AG10803 (cell line): ENCODE measurements around the gene SUGP1.

Experiments used
- DNase-seq: peaks from one replicate; pipeline ENCODE4 v3.0.0; 2010; ENCODE audit warnings: low read depth
- H3K4me3 ChIP-seq: 2 replicates; pipeline ENCODE4 v1.5.1; 2011; ENCODE audit warnings: mild to moderate bottlenecking, low read length, control low read depth
- TF ChIP-seq, protein P1 (sequence below): conservative IDR thresholded peaks from 2 replicates; pipeline ENCODE4 v1.5.1; 2011; ENCODE audit warnings: mild to moderate bottlenecking, low read length, control low read depth, inconsistent platforms

SUGP1 gene

GRCh38 chr19:19263886-19264487 lies 56.3 kb downstream of the SUGP1 start:
- no peak for DNase-seq
- no peak overlapping the region for H3K4me3 ChIP-seq
- TF ChIP-seq, protein P1, sequence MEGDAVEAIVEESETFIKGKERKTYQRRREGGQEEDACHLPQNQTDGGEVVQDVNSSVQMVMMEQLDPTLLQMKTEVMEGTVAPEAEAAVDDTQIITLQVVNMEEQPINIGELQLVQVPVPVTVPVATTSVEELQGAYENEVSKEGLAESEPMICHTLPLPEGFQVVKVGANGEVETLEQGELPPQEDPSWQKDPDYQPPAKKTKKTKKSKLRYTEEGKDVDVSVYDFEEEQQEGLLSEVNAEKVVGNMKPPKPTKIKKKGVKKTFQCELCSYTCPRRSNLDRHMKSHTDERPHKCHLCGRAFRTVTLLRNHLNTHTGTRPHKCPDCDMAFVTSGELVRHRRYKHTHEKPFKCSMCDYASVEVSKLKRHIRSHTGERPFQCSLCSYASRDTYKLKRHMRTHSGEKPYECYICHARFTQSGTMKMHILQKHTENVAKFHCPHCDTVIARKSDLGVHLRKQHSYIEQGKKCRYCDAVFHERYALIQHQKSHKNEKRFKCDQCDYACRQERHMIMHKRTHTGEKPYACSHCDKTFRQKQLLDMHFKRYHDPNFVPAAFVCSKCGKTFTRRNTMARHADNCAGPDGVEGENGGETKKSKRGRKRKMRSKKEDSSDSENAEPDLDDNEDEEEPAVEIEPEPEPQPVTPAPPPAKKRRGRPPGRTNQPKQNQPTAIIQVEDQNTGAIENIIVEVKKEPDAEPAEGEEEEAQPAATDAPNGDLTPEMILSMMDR = no peak

DNA sequence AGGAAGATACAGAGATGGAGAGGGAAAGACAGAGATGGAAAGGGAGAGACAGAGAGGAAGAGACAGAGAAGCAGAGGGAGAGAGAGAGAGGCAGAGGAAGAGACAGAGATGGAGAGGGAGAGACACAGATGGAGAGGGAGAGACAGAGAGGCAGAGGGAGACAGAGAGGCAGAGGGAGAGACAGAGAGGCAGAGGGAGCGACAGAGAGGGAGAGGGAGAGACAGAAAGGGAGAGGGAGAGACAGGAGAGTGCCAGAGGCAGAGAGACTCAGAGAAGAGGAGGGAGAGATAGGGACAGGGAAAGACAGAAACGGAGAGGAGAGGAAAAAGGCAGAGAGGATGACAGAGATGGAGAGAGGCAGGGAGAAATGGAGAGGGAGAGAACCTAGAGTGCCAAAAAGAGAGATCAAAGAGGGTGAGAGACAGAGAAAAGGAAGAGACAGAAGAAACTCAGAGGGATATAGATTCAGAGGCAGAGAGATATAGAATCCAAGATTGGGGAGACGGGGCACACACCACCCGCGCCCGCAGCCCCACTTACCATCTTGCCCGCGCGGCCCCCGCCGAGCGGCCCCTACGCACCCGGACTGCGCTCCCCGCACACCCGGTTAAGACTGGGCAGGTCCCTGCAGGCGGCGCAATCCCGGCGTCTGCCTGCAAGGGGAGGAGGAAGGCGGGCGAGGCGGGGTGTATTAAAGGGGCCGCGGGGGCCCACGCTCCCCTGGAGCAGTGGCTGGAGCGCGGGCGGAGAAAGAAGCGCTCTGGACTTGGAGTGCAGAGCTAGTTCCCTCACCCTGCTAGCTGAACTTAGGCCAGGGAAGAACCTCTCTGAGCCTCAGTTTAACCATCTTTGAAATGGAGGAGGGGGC lies 57.9 kb downstream of the SUGP1 start:
- TF ChIP-seq, protein P1 = no peak
- DNase-seq = no peak
- H3K4me3 ChIP-seq = no peak overlapping the region

DNA sequence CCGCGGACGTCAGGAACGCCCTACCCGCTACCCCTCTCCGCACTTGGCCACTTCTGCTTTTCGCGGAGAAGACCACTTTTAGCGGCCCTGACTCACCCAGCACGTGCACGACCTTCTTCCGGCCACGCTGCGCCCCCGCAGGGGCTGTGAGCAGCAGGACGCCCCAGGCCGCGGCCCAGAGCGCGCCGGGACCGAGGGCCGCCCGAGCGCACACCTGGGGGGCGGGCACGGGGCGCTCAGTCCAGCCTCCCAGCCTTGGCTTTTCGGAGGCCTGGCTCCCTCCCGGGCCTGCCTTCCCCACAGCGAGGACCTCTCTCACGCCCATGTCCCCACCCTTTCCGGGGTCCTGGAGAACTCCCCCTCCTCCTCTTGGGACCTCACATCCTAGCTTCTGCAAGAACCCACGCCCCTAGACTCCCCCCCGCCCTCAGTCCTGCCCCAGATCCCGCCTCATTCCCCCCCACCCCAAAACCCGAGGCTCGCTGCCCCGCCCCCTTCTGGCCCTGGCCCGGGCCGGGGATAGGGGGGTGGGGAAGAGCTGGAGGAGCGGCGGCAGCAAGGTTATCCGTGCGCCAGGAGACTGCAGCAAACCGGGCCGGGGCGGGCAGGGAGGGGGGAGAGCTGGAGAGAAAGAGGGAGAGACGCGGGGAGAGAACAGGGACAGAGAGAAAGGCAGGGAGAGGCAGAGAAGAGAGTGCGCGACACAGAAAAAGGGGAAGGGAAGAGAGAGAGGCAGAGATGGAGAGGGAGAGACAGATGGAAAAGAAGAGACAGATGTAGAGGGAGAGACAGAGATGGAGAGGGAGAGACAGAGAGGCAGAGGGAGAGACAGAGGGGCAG lies 58.7 kb downstream of the SUGP1 start:
- no peak for DNase-seq
- no peak overlapping the region for H3K4me3 ChIP-seq

DNA sequence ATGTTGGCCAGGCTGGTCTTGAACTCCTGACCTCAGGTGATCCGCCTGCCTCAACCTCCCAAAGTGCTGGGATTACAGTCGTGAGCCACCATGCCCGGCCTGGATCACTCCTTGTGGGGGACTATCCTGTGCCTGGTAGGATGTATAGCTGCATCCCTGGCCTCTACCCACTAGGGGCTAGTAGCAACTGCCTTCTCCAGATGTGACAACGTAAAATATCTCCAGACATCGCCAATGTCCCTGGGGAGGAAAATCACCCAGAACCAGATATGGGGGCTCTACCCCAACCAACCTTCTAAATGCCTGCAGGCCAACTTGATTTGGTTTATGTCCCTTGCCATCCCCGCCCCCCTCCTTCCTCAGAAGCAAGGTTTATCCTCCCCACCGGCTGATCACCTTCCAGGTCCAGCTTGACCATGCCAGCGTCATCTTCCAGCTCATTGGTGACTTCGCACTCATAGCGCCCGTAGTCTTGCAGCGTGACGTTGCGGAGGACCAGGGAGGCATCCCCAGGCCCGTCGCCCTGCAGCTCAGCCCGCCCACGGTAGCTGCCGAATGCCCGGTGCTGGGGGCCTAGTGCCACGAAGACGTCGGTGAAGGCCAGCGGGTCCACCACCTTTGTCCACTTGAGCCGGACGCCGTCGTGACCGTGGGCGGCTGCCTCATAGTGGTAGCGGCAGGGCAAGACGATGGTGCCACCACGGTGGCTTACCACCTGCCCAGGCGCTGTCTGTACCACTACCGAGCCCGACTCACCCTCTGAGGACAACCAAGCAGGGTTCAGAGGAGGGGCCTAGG lies 59.7 kb downstream of the SUGP1 start:
- DNase-seq = no peak
- TF ChIP-seq, protein P1 = no peak
- H3K4me3 ChIP-seq = no peak overlapping the region

More for the DNA sequence above, 58.7 kb downstream of the SUGP1 start:
- TF ChIP-seq, protein P1 = no peak

GRCh38 chr19:19259741-19260140 lies 60.6 kb downstream of the SUGP1 start:
- DNase-seq = no peak
- no peak overlapping the region for H3K4me3 ChIP-seq
- TF ChIP-seq, protein P1 = no peak

GRCh38 chr19:19258589-19259338 lies 61.5 kb downstream of the SUGP1 start:
- no peak for DNase-seq
- H3K4me3 ChIP-seq = no peak overlapping the region
- TF ChIP-seq, protein P1 = no peak
